HS-5 (cell line): ENCODE measurements around the gene GPR137B.

Source experiments
- DNase-seq: peaks from one replicate; pipeline ENCODE4 v3.0.0-alpha.2; 2012; ENCODE audit warnings: low read depth

The GPR137B gene

GRCh38 chr1:236114076-236114747, 28.1 kb upstream of the GPR137B start:
- DNase-seq = no peak

GRCh38 chr1:236117710-236118109, 24.6 kb upstream of the GPR137B start:
- DNase-seq = no peak

- no peak for DNase-seq
These were observed 22.3 kb upstream of the GPR137B start for GRCh38 chr1:236119943-236120484.

GRCh38 chr1:236120721-236121153, 21.6 kb upstream of the GPR137B start:
- no peak for DNase-seq

- DNase-seq = no peak
These were observed 20.2 kb upstream of the GPR137B start for GRCh38 chr1:236122176-236122575.

- DNase-seq = no peak
These were observed 18.8 kb upstream of the GPR137B start for GRCh38 chr1:236123563-236123962.

DNA sequence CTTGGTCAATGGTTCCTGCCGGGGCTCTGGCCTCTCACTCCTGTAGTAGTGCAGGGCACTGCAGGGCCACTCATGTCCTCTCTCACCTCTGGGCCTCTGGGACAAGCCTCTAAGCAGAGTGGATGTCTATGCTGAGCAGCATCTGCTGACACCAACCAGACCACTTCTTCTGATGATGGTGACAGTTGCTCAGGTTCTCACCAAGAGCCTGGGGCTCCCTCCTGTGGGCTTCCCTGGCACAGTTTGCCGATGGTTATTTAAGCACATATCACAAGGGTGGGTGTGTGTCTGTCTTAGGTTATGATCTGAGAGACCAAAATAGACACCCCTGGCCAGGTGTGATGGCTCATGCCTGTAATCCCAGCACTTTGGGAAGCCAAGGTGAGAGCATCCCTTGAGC, 17.4 kb upstream of the GPR137B start:
- DNase-seq = no peak

DNA sequence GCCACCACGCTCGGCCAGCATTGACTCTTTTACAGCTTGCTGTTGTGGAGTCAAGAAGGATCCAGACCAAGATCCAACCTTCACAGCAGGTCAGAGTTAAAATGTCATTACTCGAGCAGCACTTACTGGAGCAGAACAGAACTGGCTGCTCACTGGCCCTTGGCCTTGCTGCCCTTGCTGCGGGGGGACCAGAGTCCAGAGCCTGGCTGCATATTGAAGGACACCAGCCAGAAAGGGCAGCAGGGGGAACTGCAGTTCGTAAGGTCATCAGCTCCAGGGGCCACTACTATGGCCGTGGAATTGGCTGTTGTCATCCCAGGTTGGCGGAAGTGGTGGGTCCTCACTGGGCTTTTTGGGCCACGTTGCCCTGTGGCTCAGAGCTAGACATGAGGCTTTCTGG, 15.3 kb upstream of the GPR137B start:
- DNase-seq = no peak

GRCh38 chr1:236128646-236129178, 13.6 kb upstream of the GPR137B start:
- DNase-seq = no peak

DNA sequence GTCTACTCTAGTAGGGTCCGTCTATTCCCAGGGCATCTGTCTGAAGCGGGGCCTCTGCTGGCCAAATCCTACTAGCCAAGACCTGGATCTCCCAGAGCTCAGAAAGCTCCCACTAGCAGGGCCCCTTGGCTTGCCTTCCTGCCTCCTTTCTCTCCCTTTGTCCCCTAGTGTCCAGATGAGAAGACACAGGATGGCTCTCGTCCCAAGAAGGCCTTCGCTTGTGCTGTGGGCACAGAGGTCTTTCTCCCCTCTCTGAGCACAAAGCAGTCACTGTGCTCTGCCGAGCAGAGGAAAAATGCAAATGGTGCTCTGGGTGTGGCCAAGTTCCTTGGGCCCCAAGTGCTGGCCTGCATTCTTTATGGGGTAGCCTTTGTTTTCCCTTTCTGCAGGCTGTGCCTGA, 13.0 kb upstream of the GPR137B start:
- DNase-seq = no peak

DNA sequence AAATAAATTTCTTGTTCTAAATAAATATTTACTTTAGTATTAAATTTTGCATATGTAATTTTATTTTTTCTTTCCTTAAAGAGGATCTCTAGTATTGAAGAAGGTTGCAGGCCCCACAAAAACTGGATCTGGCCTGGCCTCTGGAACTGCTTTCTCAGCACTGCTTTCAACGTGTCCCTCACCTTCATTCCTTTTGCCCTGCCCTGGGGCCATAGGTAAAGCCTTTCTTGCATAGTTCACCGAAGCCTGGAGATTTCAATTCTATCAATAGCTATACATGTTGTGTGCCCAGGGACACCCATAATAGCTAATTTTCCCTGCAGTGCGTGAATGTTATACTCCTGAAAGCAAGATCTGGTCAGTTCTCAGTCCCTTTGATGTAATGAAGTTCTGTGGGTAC, 12.0 kb upstream of the GPR137B start:
- no peak for DNase-seq

GRCh38 chr1:236131916-236132315, 10.4 kb upstream of the GPR137B start:
- no peak for DNase-seq

DNA sequence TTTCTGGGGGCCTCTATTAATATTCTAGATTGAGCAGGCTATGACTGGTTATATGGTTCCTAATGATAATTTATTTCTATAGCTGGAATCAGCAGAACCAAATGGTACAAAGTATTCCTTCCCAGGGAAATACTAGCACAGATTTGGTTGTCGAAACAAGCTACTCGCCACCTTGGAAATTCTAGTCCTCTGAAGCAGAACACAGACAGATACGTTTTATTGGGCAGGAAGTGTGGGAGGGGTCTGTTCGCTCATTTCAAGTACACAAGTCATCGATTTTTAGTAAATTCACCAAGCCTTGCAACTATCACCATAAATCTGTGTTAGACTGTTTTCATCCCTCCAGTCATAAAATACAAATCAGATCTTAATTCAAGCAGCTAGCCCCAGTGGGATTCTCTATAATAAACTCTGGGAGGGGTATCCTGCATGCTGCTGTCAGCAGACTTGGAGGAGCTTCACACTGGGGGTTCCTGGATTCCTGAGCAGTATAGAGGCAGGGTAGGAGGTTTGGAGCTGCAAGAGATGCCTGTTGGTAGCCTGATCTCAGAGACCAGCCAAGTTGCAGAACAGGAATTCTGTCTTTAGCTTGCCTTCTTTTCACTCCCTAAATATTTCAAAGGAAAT, 9.8 kb upstream of the GPR137B start:
- no peak for DNase-seq

GRCh38 chr1:236133339-236133738, 9.0 kb upstream of the GPR137B start:
- DNase-seq = no peak

- DNase-seq = no peak
These were observed 8.5 kb upstream of the GPR137B start for GRCh38 chr1:236133802-236134201.

- no peak for DNase-seq
These were observed 5.0 kb upstream of the GPR137B start for GRCh38 chr1:236137285-236137852.

- no peak for DNase-seq
These were observed 2.8 kb upstream of the GPR137B start for GRCh38 chr1:236139495-236139894.

- no peak for DNase-seq
These were observed 1.5 kb upstream of the GPR137B start for GRCh38 chr1:236140705-236141446.

GRCh38 chr1:236141447-236142252, 689 bp upstream of the GPR137B start:
- no peak for DNase-seq

DNA sequence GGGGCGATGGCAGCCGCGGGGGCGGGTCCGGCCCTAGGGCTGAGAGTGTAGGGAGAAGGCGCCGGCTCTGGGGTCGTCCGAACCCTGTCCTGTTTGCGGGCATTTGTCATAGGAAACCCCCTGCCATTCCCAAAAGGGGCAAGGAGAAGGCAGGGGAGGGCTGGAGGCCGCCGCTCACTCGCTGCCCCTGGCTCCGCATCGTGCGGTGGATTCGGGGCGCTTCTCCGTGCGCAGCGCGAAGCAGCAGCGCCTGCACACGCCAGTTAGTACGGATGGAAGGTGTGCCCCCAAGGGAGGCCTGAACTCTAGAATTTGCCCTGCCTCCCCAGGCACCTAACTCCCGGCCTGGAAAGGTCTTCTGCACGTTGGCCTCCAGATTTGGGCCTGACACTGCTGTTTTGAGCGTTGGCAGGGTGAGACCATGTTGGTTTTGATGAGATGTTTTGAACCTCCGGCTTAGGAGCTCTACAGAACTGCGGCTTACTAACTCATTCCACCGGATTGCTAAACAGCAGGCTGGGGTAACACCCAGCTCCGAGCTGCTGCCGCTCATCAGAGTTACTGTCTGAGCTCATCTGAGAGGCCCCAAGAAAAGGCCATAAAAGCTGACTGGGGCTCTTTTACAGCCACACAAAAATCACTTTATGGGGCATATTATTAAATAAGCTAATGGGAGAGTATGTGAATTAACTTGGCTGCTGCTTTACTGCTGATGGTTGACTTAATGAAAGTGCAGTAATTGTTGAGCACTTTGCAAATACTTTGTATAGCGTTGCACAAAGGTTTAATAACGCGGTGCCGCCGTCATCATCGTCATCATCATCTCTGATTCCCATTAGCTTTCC, 987 bp downstream of the GPR137B start:
- no peak for DNase-seq

- no peak for DNase-seq
These were observed 1.7 kb downstream of the GPR137B start for GRCh38 chr1:236144033-236144432.
